ENCODE results near the gene FAR1.
A peak's percentile ranks its signal among the peaks of the same experiment; 100 is the strongest.
"Not testable (repeated sequence)": the region's sequence is repeated elsewhere in the genome, so short reads cannot be mapped to it uniquely, and the experiment has no call there.

FAR1 gene

DNA sequence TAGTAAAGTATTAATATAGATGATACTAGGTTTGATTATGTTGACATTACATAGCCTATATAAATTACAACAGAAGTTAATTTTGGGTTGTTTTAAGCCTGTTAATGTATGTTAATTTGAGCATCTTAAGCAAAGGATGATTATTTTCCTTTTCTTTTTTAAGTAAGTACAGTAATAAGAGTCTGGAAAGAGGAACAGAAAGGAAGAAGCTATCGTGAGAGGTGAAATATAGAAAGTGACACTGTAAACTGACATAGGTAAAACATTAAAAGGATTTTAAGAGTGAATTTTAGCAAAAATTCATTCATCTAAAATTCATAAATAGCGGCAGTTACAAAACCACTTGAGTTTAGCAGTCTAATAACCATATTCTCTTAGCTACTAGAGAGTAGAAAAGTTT, 45.5 kb downstream of the FAR1 start:
- no peak for DNase-seq

DNA sequence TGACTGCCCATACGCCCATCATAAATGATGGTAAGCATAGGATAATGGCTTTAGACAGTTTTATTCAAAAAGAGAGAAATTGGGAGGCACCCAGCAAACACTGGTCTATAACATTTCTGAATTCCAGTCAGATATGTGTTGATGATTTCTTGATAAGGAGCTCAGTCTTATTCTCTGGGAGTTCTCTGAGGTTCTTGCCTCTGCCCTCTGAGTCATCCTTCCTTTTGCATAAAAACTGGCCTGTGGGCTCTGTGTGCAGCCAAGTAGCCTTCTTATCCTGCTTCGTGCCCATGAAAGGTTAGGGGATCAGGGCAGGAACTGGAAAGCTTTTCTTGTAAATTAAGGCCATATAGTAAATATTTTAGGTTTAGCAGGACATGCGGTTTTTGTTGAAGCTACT, 48.9 kb downstream of the FAR1 start:
- DNase-seq = no peak

DNA sequence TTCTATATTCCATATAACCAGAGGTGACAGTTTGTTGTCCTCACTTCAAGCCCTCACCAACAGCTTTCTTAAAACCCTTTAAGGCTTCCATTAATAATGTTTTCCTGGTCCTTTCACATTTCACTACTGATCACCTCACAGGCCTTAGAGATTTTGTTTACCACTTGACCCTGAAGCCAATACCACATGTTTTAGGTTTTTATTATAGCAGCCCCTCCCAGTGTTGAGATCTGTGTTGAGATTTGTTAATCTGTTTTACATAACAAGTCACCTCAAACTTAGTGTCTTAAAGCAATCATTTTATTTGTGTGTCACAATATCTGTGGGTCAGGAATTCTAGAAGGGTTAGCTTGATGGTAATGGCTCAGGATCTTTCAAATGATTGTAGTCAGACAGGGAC, 49.9 kb downstream of the FAR1 start:
- DNase-seq = no peak

- DNase-seq = no peak
These were observed 52.5 kb downstream of the FAR1 start for GRCh38 chr11:13720940-13721339.

DNA sequence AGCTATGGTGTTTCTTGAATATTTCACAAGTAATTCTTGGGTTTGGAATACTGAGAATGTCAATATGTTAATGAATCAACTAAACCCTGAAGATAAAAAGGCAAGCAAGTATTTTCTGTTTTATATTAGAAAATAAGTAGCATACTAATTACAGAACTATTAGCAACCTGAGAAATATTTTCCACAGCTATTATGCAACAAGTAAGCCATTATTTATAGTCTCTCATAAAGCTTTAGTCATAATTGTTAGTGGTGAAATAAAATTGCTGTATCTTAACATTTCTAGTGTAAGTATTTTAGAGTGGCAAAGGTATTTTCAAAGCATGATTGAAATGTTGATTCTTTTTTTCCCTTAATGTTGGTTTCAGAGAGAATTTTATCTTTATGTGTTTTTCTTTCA, 53.3 kb downstream of the FAR1 start:
- DNase-seq = no peak

DNA sequence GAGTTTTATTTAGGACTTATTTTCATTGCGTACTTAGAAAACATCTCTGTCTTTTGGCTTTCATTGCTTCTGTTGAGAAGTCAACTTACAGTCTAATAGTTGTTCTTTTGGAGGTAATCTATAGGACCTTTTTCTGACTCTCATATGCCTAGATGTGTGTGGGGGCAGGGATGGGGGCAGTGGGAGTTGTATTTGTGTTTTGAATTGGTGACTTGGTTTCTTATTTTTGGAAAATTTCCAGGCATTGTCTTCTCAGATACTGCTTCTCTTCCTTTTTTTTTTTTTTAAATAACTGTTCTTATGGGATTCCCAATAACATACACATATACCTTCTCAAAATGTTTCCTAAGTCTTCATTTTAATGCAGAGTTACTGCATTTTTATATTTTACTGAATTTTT, 58.0 kb downstream of the FAR1 start:
- no peak for DNase-seq

DNA sequence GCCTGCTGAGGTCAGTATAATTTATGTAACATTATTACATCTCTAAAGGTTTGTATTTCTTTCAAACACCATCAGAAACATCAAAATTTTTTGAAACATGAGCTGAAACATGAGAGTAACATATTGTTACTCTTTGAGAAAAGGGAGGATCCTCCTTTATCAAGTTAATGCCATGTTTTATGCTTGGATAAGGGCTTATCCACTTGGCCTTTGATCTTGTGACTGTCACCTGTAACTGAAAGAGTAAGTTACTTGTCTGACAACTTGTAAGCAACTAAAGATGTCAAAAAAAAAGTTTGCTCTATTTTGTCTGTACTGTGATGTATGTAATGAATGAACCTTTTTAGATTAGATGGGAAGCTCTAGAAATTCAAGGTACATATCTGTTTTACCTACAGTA, 59.6 kb downstream of the FAR1 start:
- DNase-seq = no peak

- DNase-seq = no peak
These were observed 66.1 kb downstream of the FAR1 start for GRCh38 chr11:13734530-13734929.

GRCh38 chr11:13745165-13745564, 76.7 kb downstream of the FAR1 start:
- no peak for DNase-seq

- DNase-seq = not testable (repeated sequence)
These were observed 84.8 kb downstream of the FAR1 start for GRCh38 chr11:13753316-13753715.

GRCh38 chr11:13759050-13759449, 90.6 kb downstream of the FAR1 start:
- DNase-seq = no peak

- no peak for DNase-seq
These were observed 91.6 kb downstream of the FAR1 start for GRCh38 chr11:13760115-13760514.

GRCh38 chr11:13761250-13761649, 92.8 kb downstream of the FAR1 start:
- no peak for DNase-seq

DNA sequence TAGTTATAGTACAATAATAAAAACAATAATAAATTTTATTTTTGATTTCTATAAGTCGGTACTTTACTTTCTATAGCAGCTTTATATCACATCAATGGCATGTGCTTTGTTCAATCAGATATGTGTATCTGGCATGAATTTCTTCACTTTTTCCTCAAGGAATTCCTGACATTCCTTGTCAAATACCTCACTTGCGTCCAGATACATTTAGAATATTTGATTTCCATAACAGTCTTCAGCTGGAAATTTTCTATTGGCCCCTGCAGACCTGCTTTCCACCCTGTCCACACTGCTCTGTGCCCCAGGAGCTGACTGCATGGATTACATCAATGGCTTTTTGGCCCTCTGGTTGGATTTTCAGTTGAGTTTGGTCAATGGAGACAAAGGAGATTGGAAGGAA, 93.2 kb downstream of the FAR1 start:
- no peak for DNase-seq

GRCh38 chr11:13762718-13763117, 94.2 kb downstream of the FAR1 start:
- DNase-seq = no peak

GRCh38 chr11:13763341-13763740, 94.9 kb downstream of the FAR1 start:
- no peak for DNase-seq

DNA sequence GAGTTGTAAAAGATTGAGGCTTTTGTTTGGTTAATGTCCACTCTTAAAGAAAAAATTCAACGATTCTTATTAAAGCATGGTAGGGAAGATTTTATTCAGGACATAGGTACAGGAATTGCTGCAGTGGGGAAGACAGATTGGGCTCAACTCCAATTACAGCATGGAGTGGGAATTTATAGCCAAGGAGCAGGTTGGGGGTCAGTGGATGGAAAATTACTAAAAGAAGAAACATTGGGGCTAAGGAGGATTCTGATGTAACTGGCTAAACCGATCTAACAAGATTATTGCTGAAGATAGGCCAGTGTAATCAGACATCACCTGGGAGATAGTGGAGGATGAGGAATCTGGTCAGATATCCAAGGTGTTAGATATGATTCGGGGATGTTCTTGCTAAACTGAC, 97.4 kb downstream of the FAR1 start:
- DNase-seq = no peak

- DNase-seq = no peak
These were observed 99.0 kb downstream of the FAR1 start for GRCh38 chr11:13767471-13767870.

DNA sequence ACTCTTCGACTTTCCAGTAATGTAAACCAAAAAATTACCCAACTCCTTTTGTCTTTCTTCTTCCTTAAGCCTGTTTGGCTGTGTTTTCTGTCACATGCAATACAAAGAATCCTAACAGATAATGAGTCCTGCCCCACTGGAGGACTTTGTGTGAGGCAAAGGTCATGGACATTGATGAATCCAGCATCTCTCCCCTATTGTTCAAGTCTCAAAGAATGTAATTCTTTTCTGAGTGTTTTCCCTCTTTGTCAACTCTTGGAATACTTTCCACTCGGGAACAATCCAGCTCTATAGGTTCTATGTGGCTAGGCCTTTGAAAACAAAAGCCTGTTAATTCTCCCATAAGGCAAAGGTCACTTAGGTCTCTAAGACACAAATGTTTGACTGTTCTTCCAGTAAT, 100.7 kb downstream of the FAR1 start:
- no peak for DNase-seq

- no peak for DNase-seq
These were observed 102.7 kb downstream of the FAR1 start for GRCh38 chr11:13771151-13771550.

DNA sequence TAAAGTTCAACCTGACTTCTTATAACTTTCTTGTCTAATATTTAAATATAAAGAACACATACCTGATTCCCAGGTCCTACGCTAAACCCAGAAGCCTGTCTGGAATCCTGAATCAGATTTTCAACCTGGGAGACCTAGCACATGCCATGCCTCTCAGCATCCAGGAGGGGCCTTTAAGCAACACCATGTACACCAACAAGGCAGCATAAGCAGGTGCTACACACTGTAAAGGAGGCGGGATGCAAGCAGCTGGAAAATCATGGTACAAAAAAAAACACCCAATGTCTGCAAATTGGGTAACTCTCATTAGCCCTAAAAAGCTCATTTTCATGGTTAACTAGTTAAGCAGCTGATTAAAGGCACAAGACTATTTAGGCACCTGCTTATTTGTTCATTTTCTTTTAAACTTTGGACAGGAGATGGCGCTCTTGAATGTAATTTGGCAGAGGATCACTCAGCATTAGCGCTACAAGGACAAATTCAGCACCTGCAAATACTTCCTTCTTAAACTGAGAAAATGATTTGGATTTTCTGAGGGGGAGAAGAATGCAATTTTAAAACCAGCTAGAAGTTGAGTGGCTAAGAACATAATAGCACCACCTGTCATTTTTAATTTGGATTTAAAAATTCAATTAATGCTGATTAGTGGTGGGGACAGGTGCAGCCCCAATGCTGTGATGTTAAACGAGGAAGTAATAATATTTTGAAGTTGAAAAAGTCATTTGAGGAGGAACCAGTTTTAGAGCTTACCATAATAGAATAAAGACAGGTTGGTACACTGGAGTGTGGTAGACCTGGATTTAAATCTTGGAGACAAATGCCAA, 104.0 kb downstream of the FAR1 start:
- DNase-seq = peak; percentile 43

DNA sequence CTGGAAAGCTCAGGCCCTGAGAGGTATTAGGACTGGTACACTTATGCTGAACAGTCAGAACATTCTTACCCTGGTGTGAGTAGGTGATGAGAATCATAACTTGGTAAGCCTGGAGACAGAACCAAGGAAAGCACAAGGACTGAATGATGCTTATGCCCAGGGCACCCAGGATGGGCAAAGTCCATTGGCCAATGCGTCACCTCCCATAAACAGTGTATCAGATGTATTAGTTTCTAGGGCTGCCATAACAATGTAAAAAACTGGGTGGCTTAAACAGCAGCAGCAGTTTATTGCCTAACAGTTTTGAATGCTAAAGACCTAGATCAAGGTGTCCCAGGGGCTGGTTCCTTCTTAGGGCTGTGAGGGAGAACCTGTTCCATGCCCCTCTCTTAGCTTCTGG, 107.0 kb downstream of the FAR1 start:
- DNase-seq = no peak

- no peak for DNase-seq
These were observed 107.8 kb downstream of the FAR1 start for GRCh38 chr11:13776134-13776815.

DNA sequence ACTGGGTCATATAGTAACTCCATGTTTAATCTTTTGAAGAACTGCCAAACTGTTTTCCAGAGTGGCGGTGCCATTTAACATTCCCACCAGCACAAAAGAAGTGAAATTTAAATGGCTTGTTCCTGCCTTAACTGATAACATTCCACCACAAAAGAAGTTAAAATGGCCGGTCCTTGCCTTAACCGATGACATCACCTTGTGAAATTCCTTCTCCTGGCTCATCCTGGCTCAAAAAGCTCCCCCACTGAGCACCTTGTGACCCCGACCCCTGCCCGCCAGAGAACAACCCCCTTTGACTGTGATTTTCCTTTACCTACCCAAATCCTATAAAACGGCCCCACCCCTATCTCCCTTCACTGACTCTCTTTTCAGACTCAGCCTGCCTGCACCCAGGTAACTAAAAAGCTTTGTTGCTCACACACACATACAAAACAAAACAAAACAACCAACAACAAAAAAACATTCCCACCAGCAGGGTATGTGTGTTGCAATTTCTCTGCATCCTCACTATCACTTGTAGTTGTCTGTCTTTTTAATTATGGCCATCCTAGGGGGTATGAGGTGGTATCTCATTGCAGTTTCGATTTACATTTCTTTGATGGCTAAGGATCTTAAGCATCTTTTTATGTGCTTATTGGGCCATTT, 109.0 kb downstream of the FAR1 start:
- DNase-seq = no peak
